Glutamatergic neuron (in vitro differentiated cells): Measurements from ENCODE around the gene ZACN. TPM values are rescaled to one million over a fixed set of nuclear protein-coding genes. Genes with fewer than 3 reads are reported as not detected.

ENCODE experiments used
- microRNA-seq: library from miRNA; unstranded; fragments of <30 nt; microRNA quantifications from one replicate; pipeline ENCODE4, GENCODE V29; 2020; ENCODE audit not compliant: unreplicated experiment
- total RNA-seq: library from RNA; stranded (reverse); fragmentation: NEBNext Ultra II Directional; extraction: Animal tissue kit (Norgen Biotek cat#: 25700); gene quantifications from one replicate; pipeline ENCODE4 v1.2.1, GENCODE V29; 2021; ENCODE audit not compliant: unreplicated experiment

ZACN gene
- total RNA-seq, 1 donor from 2014 or later = 1.9 TPM

Small RNA genes lying within 50 kb of the gene (microRNA-seq; reads per million reads assigned to microRNA genes)
- gene MIR6868 = 7.9 reads per million, percentile 42 among the genes with 10 or more reads in this experiment

Other genes with a start within 250 kb of the ZACN start
- 2.4 TPM for gene UNC13D, start 234.8 kb upstream of the ZACN start, total RNA-seq
- 111 TPM for gene WBP2, start 223.8 kb upstream of the ZACN start, total RNA-seq
- 2.1 TPM for gene TRIM47, start 200.6 kb upstream of the ZACN start, total RNA-seq
- gene TRIM65, start 182.2 kb upstream of the ZACN start, total RNA-seq = 24.3 TPM
- gene MRPL38, start 174.3 kb upstream of the ZACN start, total RNA-seq = 133 TPM
- 110 TPM for gene FBF1, start 138.1 kb upstream of the ZACN start, total RNA-seq
- 52.9 TPM for gene ACOX1, start 100.0 kb upstream of the ZACN start, total RNA-seq
- 8.5 TPM for gene TEN1, start 99.9 kb upstream of the ZACN start, total RNA-seq
- gene CDK3, start 78.3 kb upstream of the ZACN start, total RNA-seq = 7.1 TPM
- not detected for gene EVPL, start 51.9 kb upstream of the ZACN start, total RNA-seq
- gene SRP68, start 6.7 kb upstream of the ZACN start, total RNA-seq = 48.4 TPM
- 3.3 TPM for gene GALR2, start 4.4 kb upstream of the ZACN start, total RNA-seq
- gene EXOC7, start 24.6 kb downstream of the ZACN start, total RNA-seq = 249 TPM
- gene FOXJ1, start 62.1 kb downstream of the ZACN start, total RNA-seq = not detected
- gene RNF157, start 161.3 kb downstream of the ZACN start, total RNA-seq = 17.8 TPM
- 58.7 TPM for gene UBALD2, start 186.2 kb downstream of the ZACN start, total RNA-seq
- gene QRICH2, start 229.1 kb downstream of the ZACN start, total RNA-seq = 12.2 TPM